K562 (cell line): ENCODE data around the gene ZSWIM4. TPM values are rescaled to one million over a fixed set of nuclear protein-coding genes. Genes with fewer than 3 reads are reported as not detected.
A peak's percentile ranks its signal among the peaks of the same experiment; 100 is the strongest.

Experiments
- ATAC-seq: fragments of 200-7000 bp; cut with Tn5 transposase; 3 replicates; pipeline ENCODE4 v1.9.1; 2020; ENCODE audit warnings: moderate library complexity
- BruUV-seq: library from RNA; stranded (reverse); fragments of 400-500 nt; replicated peaks from 2 replicates; lab custom pipeline; 2021; lab: Mats Ljungman, UMichigan
- CTCF ChIA-PET: fragments of 300-600 bp; formaldehyde crosslinking; extraction: SDS; loops from one replicate; lab custom pipeline; 2021; ENCODE audit warnings: low intra/inter-chr PET ratio; lab: Yijun Ruan, JAX
- POLR2A ChIA-PET: fragments of 300-600, 350-650 bp; sonication (Branson Sonifier 250); formaldehyde crosslinking; extraction: SDS; loops from one replicate; lab custom pipeline; 2021; ENCODE audit warnings: antibody characterized with exemption, inconsistent platforms; lab: Yijun Ruan, JAX
- DNase-seq, 4 experiments: peaks; one replicate each; pipeline versions ENCODE4 v3.0.0 to v3.0.0-alpha.2; 2011 to 2018; ENCODE audit warnings: low spot score in 3 of 4, mixed read lengths in 3 of 4; ENCODE audit errors: extremely low read depth in 1 of 4
- FAIRE-seq: peaks from 2 replicates; lab custom pipeline; 2011; peaks lifted over from hg19 to GRCh38; lab: Jason Lieb, UNC
- H2AFZ ChIP-seq: 2 replicates; pipeline ENCODE4 v1.6.0; 2011; ENCODE audit warnings: low read depth, low read length, control low read depth, inconsistent platforms
- H3K27ac ChIP-seq: fragments of 200-600 bp; 3 replicates; pipeline ENCODE4 v1.8.0; 2011; ENCODE audit warnings: low read depth, mild to moderate bottlenecking, control low read depth, inconsistent platforms, low read length, moderate library complexity, mixed read lengths; ENCODE audit errors: extremely low read depth
- H3K27me3 ChIP-seq, 2 experiments: fragments of 300-600 bp in 1 of 2; 2 replicates in 1 of 2; 3 replicates in 1 of 2; pipeline versions ENCODE4 v1.6.0 to v1.8.0; 2011; ENCODE audit warnings: inconsistent platforms in 2 of 2, low read length in 2 of 2, mild to moderate bottlenecking in 1 of 2, mixed read lengths in 1 of 2, moderate library complexity in 1 of 2; ENCODE audit not compliant: control insufficient read depth in 2 of 2, insufficient read depth in 2 of 2
- H3K36me3 ChIP-seq: fragments of 300-600 bp; 3 replicates; pipeline ENCODE4 v1.8.0; 2011; ENCODE audit warnings: mild to moderate bottlenecking, low read length, inconsistent platforms; ENCODE audit not compliant: control insufficient read depth, insufficient read depth
- H3K4me1 ChIP-seq, 2 experiments: fragments of 200-600 bp in 1 of 2; replicated peaks in 1 of 2; 2 replicates in 1 of 2; 3 replicates in 1 of 2; pipeline versions ENCODE4 v1.5.1 to v1.8.0; 2011; ENCODE audit warnings: inconsistent platforms in 2 of 2, low read length in 2 of 2, mild to moderate bottlenecking in 1 of 2, mixed read lengths in 1 of 2, moderate library complexity in 1 of 2; ENCODE audit not compliant: control insufficient read depth in 2 of 2, insufficient read depth in 2 of 2
- H3K4me2 ChIP-seq: 2 replicates; pipeline ENCODE4 v1.6.1; 2011; ENCODE audit warnings: low read length, control low read depth, inconsistent platforms, mixed read lengths; ENCODE audit not compliant: insufficient read depth
- H3K4me3 ChIP-seq: fragments of 200-600 bp; sonication (generic), shearing (Covaris generic); 2 replicates; pipeline ENCODE4 v1.5.1; 2016; ENCODE audit warnings: control low read depth, inconsistent platforms
- H3K79me2 ChIP-seq: fragments of 200-600 bp; 3 replicates; pipeline ENCODE4 v1.8.0; 2011; ENCODE audit warnings: low read length, inconsistent platforms; ENCODE audit not compliant: control insufficient read depth, insufficient read depth
- H3K9ac ChIP-seq, 2 experiments: 2 replicates each; pipeline versions ENCODE4 v1.6.0 to v1.6.1; 2011; ENCODE audit warnings: low read depth in 2 of 2, low read length in 2 of 2, control low read depth in 1 of 2, inconsistent platforms in 1 of 2, mild to moderate bottlenecking in 1 of 2, mixed read lengths in 1 of 2; ENCODE audit not compliant: insufficient read depth in 1 of 2
- H3K9me1 ChIP-seq: one replicate; pipeline ENCODE4 v1.6.0; 2011; ENCODE audit warnings: inconsistent platforms, mild to moderate bottlenecking, low read length, moderate library complexity; ENCODE audit not compliant: control insufficient read depth, insufficient read depth
- H3K9me3 ChIP-seq: replicated peaks from 2 replicates; pipeline ENCODE4 v1.5.1; 2011; ENCODE audit warnings: low read depth, low read length, inconsistent platforms; ENCODE audit not compliant: control insufficient read depth, insufficient read depth
- H4K20me1 ChIP-seq: replicated peaks from 2 replicates; pipeline ENCODE4 v1.6.1; 2011; ENCODE audit warnings: low read length, inconsistent platforms, mixed read lengths; ENCODE audit not compliant: control insufficient read depth, insufficient read depth
- E2F3 ChIP-seq: fragments of 250-450 bp; sonication (Bioruptor Pico); IDR thresholded peaks from 2 replicates; pipeline ENCODE4 v1.4.0; 2020; ENCODE audit warnings: mild to moderate bottlenecking
- POLR2B ChIP-seq: fragments of 450-650 bp; IDR thresholded peaks from 2 replicates; pipeline ENCODE4 v1.6.1; 2018; ENCODE audit warnings: low read depth; ENCODE audit not compliant: partially characterized antibody
- RBFOX2 ChIP-seq: fragments of 200-400 bp; formaldehyde crosslinking; IDR thresholded peaks from 2 replicates; pipeline ENCODE4 v1.6.1; 2017; ENCODE audit warnings: low read depth, mild to moderate bottlenecking, low read length, moderate library complexity
- RBM22 ChIP-seq: fragments of 200-400 bp; formaldehyde crosslinking; IDR thresholded peaks from 2 replicates; pipeline ENCODE4 v1.6.1; 2018; ENCODE audit warnings: low read length, low read depth; ENCODE audit not compliant: poor library complexity, severe bottlenecking
- STAT5A ChIP-seq: IDR thresholded peaks from 2 replicates; pipeline ENCODE4 v1.6.1; 2012; ENCODE audit warnings: low read length, inconsistent platforms, borderline replicate concordance
- ZNF75A ChIP-seq: fragments of 450-650 bp; formaldehyde crosslinking; IDR thresholded peaks from 2 replicates; pipeline ENCODE4 v1.4.0; 2020; ENCODE audit warnings: mild to moderate bottlenecking
- WGBS: fragments of 100-300 bp; shearing (Covaris generic); methylation state at CpG from one replicate; pipeline ENCODE4 v1.1.6; 2016; ENCODE audit warnings: low coverage, mixed read lengths; ENCODE audit not compliant: insufficient coverage; ENCODE audit errors: missing lambda C conversion rate; 5-methylcytosine and 5-hydroxymethylcytosine counted together
- in situ Hi-C: fragments of 300-500 bp; cut with MboI; formaldehyde crosslinking; loops from 4 replicates; pipeline ENCODE4 v1.15.0; 2018; ENCODE audit warnings: inconsistent platforms, mixed read lengths
- intact Hi-C: fragments of 100-400 bp; cut with micrococcal nuclease; formaldehyde crosslinking; loops from 2 replicates; pipeline ENCODE4 v1.14.2; 2022
- polyA plus RNA-seq, 8 experiments: library from polyadenylated mRNA; depleted of rRNA in 4 of 8; stranded (reverse) in 5 of 8; unstranded in 3 of 8; fragments of >200 nt; fragmentation: Nextera tagmentation in 2 of 8; fragmentation: Illumina TruSeq in 1 of 8; extraction: Ambion mirVana in 2 of 8; extraction: Trizol in 1 of 8; gene quantifications; 2 replicates each; pipeline versions ENCODE4 v1.2.1 to v1.2.3, GENCODE V29; 2011 to 2014; ENCODE audit warnings: inconsistent platforms in 1 of 8, missing spikeins in 1 of 8
- total RNA-seq, 7 experiments: library from RNA; depleted of rRNA in 6 of 7; stranded (reverse); fragments of >200 nt in 6 of 7; fragmentation: Illumina TruSeq in 2 of 7; extraction: Trizol in 2 of 7; gene quantifications; 2 replicates each; pipeline versions ENCODE4 v1.2.1 to v1.2.3, GENCODE V29; 2011 to 2021; ENCODE audit warnings: low replicate concordance in 1 of 7
- TF ChIP-seq, protein P1 (sequence below): fragments of 250-450 bp; sonication (Bioruptor Pico); IDR thresholded peaks from 2 replicates; pipeline ENCODE4 v1.8.0; 2022; ENCODE audit warnings: moderate library complexity, mild to moderate bottlenecking, inconsistent platforms
- TF ChIP-seq, protein P2 (sequence below), 3 experiments: fragments of 200-800 bp in 1 of 3; fragments of 250-450 bp in 1 of 3; fragments of 450-650 bp in 1 of 3; sonication (Bioruptor Pico) in 1 of 3; sonication (Bioruptor generic) in 1 of 3; formaldehyde crosslinking in 1 of 3; IDR thresholded peaks; 2 replicates each; pipeline versions ENCODE4 v1.6.1 to v1.8.0; 2016 to 2022; ENCODE audit warnings: mild to moderate bottlenecking in 2 of 3, missing genetic modification characterization in 2 of 3, missing compliant biosample characterization in 1 of 3, moderate library complexity in 1 of 3

Gene ZSWIM4
- total and polyA plus RNA-seq, 9 of the 15 experiments (the other 6 are each of a cell fraction or from before 2014, with no cell fraction given): 0.25 to 3.7 (median 0.79) TPM; not detected in 2

DNA sequence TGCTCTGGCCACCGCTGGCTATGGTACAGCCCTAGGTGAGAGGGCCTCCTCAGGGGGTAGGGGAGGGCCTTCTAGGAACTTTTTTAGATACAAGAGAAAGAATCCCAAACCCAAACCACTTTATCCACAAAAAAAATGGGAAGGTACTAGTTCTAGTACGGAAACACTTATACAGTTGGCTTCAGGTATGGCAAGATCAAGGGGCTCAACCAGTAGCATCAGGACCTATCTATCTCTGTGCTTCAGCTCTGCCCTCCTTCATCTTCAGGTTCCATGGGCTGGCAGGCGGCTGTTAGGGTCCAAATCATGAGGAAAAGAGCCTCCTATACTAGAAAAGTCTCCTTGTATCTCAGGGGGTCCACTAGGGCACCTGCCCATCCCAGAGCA lies 29.2 kb upstream of the ZSWIM4 start (continued):
- no peak for TF ChIP-seq RBM22
- no peak for TF ChIP-seq E2F3 (CRISPR knock-in tag)
- TF ChIP-seq, protein P1, sequence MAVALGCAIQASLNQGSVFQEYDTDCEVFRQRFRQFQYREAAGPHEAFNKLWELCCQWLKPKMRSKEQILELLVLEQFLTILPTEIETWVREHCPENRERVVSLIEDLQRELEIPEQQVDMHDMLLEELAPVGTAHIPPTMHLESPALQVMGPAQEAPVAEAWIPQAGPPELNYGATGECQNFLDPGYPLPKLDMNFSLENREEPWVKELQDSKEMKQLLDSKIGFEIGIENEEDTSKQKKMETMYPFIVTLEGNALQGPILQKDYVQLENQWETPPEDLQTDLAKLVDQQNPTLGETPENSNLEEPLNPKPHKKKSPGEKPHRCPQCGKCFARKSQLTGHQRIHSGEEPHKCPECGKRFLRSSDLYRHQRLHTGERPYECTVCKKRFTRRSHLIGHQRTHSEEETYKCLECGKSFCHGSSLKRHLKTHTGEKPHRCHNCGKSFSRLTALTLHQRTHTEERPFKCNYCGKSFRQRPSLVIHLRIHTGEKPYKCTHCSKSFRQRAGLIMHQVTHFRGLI (CRISPR knock-in tag): no peak
- TF ChIP-seq STAT5A: no peak
- no peak for TF ChIP-seq ZNF75A (CRISPR knock-in tag)
- TF ChIP-seq POLR2B: no peak
- TF ChIP-seq, all 486 proteins: peak for 0

DNA sequence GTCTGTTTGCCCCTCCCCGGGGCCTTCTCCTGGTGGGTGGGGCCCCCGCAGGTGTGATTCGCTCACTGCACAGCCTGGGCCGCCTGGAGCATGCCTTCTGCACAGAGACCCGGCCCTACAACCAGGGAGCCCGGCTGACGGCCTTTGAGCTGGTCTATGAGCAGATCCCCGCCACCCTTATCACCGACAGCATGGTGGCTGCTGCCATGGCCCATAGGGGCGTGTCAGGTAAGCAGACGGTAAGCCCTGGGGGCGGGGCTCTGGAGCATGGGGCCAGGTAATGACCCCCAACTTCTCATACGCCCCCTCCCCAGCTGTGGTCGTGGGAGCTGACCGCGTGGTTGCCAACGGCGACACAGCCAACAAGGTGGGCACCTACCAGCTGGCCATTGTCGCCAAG lies 26.7 kb upstream of the ZSWIM4 start:
- ATAC-seq (no peak), FAIRE-seq (no peak), DNase-seq (no peak)
- intact Hi-C loops (no loop called here), in situ Hi-C loops (no loop called here)
- H3K79me2 ChIP-seq: peaks cover 23% of the 10 kb centered on the region
- H3K36me3 ChIP-seq: peaks cover 48% of the 10 kb centered on the region; the same call in 2 of the 3 replicates
- peak; percentile 44 for TF ChIP-seq RBFOX2
- TF ChIP-seq, protein P2, sequence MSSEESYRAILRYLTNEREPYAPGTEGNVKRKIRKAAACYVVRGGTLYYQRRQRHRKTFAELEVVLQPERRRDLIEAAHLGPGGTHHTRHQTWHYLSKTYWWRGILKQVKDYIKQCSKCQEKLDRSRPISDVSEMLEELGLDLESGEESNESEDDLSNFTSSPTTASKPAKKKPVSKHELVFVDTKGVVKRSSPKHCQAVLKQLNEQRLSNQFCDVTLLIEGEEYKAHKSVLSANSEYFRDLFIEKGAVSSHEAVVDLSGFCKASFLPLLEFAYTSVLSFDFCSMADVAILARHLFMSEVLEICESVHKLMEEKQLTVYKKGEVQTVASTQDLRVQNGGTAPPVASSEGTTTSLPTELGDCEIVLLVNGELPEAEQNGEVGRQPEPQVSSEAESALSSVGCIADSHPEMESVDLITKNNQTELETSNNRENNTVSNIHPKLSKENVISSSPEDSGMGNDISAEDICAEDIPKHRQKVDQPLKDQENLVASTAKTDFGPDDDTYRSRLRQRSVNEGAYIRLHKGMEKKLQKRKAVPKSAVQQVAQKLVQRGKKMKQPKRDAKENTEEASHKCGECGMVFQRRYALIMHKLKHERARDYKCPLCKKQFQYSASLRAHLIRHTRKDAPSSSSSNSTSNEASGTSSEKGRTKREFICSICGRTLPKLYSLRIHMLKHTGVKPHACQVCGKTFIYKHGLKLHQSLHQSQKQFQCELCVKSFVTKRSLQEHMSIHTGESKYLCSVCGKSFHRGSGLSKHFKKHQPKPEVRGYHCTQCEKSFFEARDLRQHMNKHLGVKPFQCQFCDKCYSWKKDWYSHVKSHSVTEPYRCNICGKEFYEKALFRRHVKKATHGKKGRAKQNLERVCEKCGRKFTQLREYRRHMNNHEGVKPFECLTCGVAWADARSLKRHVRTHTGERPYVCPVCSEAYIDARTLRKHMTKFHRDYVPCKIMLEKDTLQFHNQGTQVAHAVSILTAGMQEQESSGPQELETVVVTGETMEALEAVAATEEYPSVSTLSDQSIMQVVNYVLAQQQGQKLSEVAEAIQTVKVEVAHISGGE (CRISPR knock-in tag; IDR thresholded peaks at IDR 0.05): no peak
- no peaks in the 10 kb centered on the region for H3K27me3 ChIP-seq
- BruUV-seq: no TSS peak
- H3K9me3 ChIP-seq: no peaks in the 10 kb centered on the region
- CTCF ChIA-PET: no interaction called here
- WGBS: 97% methylated on average over 16 of the region's 19 CpGs
- H3K9me1 ChIP-seq: no peaks in the 10 kb centered on the region
- no peak overlapping the region for H2AFZ ChIP-seq
- no peak overlapping the region for H3K4me2 ChIP-seq
- no peak overlapping the region for H3K27ac ChIP-seq
- H3K4me3 ChIP-seq: no peak overlapping the region
- POLR2A ChIA-PET: interaction anchor here (0.6 kb wide), 1 partner anchor 865 kb away, joined by 3 read pairs; no protein-coding TSS in a partner anchor
- H4K20me1 ChIP-seq: no peaks in the 10 kb centered on the region
- H3K4me1 ChIP-seq: peaks cover 7 to 29% of the 10 kb centered on the region in 2 experiments; a peak in 3 of 5 replicates
- H3K9ac ChIP-seq: 0 out of 4 replicates have a peak overlapping the region, but pooled peaks of 1 of the 2 experiments have one; percentile 8
